Measurements from ENCODE around the gene IFNE. TPM values are rescaled to one million over a fixed set of nuclear protein-coding genes. Genes with fewer than 3 reads are reported as not detected.

IFNE gene
- total RNA-seq (not detected), polyA plus RNA-seq (not detected)

DNA sequence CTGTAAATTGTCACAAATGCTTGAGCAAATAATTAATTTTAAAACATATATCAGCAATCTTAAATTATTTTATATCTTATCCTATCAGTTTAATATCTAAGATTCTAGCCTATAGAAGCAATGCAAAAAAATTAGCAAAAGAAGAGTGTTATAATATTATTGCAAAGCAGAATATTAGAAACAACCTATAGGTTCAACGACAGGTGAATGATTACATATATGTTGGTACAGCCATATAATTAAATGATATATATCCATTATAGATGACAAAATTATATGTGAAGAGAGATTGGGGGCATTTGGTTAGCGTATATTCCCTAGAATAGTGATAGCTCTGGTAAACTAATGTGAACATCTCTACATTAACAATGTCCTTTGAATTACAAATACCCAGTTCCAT is at the start of gene IFNE:
Gene IFNE, minus strand, starts transcription at position 101 of the 400 bp plus-strand sequence. CDS start 619 bp downstream, outside the sequence.
- H3K9me3 ChIP-seq (ENCODE audit: control insufficient read depth in 4 of 4, low read length in 3 of 4): no peaks in the 10 kb centered on the region
- no peak within 1 kb of the TSS for H3K4me3 ChIP-seq (ENCODE audit: low read depth in 1 of 3, low read length in 3 of 3)
- H3K27me3 ChIP-seq (ENCODE audit: control insufficient read depth in 4 of 4, insufficient read depth in 4 of 4, low read length in 3 of 4): peaks cover 0 to 3% (median 0%) of the 10 kb centered on the region in 4 donors
- no peaks in the 10 kb centered on the region for H3K36me3 ChIP-seq (ENCODE audit: control insufficient read depth in 4 of 4, insufficient read depth in 3 of 4, low read depth in 1 of 4, low read length in 3 of 4)
- 76% methylated on average over 2 of the region's 2 CpGs for WGBS
- DNase-seq (ENCODE audit: low spot score): no peak
- H3K4me1 ChIP-seq (ENCODE audit: control insufficient read depth in 4 of 4, insufficient read depth in 4 of 4, low read length in 3 of 4): no peaks in the 10 kb centered on the region
- TF ChIP-seq JUND (IDR thresholded peaks at IDR 0.05) (no peak), RXRA (IDR thresholded peaks at IDR 0.05) (no peak), FOXA2 (IDR thresholded peaks at IDR 0.05) (no peak), CTCF (IDR thresholded peaks at IDR 0.05; ENCODE audit: low read depth, low read length, missing input control) (no peak), TAF1 (conservative IDR thresholded peaks at IDR 0.05) (no peak), HNF4A (conservative IDR thresholded peaks at IDR 0.05) (no peak), RAD21 (IDR thresholded peaks at IDR 0.05) (no peak), ZBTB33 (IDR thresholded peaks at IDR 0.05) (no peak)
- TF ChIP-seq, protein P1, sequence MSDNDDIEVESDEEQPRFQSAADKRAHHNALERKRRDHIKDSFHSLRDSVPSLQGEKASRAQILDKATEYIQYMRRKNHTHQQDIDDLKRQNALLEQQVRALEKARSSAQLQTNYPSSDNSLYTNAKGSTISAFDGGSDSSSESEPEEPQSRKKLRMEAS (IDR thresholded peaks at IDR 0.05): no peak
- no peak within 1 kb of the TSS for H3K9ac ChIP-seq (ENCODE audit: low read depth in 1 of 2, low read length in 2 of 2)
- no peak within 1 kb of the TSS for H3K27ac ChIP-seq (ENCODE audit: low read depth in 1 of 2, low read length in 2 of 2)

- TF ChIP-seq CTCF (IDR thresholded peaks at IDR 0.05; ENCODE audit: low read depth, low read length, missing input control): no peak
- no peak for TF ChIP-seq RXRA (IDR thresholded peaks at IDR 0.05)
- TF ChIP-seq SP1 (IDR thresholded peaks at IDR 0.05): no peak
- no peak for TF ChIP-seq ZBTB33 (IDR thresholded peaks at IDR 0.05)
- no peak for TF ChIP-seq GABPA (IDR thresholded peaks at IDR 0.05 in 1 of 2, conservative IDR thresholded peaks at IDR 0.05 in 1 of 2)
- no peak overlapping the region for H3K9ac ChIP-seq (ENCODE audit: low read depth in 1 of 2, low read length in 2 of 2)
- no peaks in the 10 kb centered on the region for H3K36me3 ChIP-seq (ENCODE audit: control insufficient read depth in 4 of 4, insufficient read depth in 3 of 4, low read depth in 1 of 4, low read length in 3 of 4)
- no peak overlapping the region for H3K4me3 ChIP-seq (ENCODE audit: low read depth in 1 of 3, low read length in 3 of 3)
- H3K4me1 ChIP-seq (ENCODE audit: control insufficient read depth in 4 of 4, insufficient read depth in 4 of 4, low read length in 3 of 4): no peaks in the 10 kb centered on the region
- 80% methylated on average over 9 of the region's 9 CpGs for WGBS
- no peaks in the 10 kb centered on the region for H3K27me3 ChIP-seq (ENCODE audit: control insufficient read depth in 4 of 4, insufficient read depth in 4 of 4, low read length in 3 of 4)
- H3K27ac ChIP-seq (ENCODE audit: low read depth in 1 of 2, low read length in 2 of 2): no peak overlapping the region
- H3K9me3 ChIP-seq (ENCODE audit: control insufficient read depth in 4 of 4, low read length in 3 of 4): no peaks in the 10 kb centered on the region
- no peak for DNase-seq (ENCODE audit: low spot score)
Measured at GRCh38 chr9:21528123-21528808, 46.2 kb upstream of the IFNE start.

Data from liver (tissue), 9 donors.